ENCODE measurements around the gene FBXO28.

Gene FBXO28, protein sequence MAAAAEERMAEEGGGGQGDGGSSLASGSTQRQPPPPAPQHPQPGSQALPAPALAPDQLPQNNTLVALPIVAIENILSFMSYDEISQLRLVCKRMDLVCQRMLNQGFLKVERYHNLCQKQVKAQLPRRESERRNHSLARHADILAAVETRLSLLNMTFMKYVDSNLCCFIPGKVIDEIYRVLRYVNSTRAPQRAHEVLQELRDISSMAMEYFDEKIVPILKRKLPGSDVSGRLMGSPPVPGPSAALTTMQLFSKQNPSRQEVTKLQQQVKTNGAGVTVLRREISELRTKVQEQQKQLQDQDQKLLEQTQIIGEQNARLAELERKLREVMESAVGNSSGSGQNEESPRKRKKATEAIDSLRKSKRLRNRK

DNA sequence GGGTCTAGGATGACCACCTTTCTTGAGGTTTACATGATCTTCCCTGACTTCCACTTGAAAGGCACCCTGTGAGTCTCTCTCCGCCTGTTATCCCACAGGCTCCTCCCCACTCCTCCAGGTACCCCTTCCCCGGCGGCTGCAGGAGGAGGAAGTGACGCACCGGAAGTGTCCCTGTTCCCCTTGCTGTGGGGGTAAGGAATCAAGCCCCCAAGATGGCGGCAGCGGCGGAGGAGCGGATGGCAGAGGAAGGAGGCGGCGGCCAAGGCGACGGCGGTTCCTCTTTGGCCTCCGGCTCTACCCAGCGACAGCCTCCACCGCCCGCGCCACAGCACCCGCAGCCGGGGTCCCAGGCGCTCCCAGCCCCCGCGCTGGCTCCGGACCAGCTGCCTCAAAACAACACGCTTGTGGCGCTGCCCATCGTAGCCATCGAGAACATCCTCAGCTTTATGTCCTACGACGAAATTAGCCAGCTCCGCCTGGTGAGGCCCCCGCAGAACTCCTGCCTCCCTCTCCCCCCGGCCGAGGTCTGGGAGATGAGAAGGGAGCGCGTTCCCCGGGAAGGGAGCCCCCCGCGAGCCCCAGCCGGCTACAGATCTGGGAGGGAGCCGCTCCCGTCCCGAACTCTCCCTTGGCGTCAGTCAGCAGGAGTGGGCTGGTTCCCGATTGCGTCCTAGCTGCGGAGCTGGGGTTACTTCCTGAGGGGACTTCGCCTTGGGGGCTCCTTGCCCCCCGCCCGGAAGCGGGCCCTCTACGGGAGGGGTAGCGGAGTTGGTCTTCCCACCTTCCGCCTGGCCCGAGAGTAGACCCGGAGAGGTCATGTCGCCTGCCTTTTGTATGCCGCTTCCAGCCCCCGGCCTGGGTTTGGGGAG lies at the start of gene FBXO28:
FBXO28 (plus strand) TSS at position 194 of the 869 bp plus-strand sequence; CDS start at position 213, 19 bp downstream.
- TF ChIP-seq GATA2 (IDR thresholded peaks at IDR 0.05; ENCODE audit: low read depth, low read length) (peak; percentile 6; the same call in 1 of the 2 replicates), GATA3 (IDR thresholded peaks at IDR 0.05; ENCODE audit: low read depth, low read length) (no peak)

DNA sequence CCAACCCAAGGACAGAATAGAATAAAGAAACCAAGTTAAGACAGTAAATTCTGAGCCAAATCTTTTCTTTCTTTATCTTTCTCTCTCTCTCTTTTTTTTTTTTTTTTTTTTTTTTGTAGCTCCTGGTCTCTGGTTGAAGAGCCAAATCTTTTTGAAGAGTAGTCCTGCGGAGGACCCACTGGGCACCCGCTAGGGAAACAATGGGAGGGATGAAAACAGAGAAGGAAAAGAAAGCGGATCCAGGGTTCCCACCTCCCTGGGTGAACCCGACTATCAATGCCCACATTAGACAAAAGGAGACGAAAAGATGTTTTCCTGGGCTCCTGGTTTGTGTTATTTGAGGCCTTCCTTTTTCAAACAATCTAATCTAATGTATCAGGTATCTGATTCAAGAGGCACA lies 49.8 kb upstream of the FBXO28 start:
- TF ChIP-seq GATA3 (IDR thresholded peaks at IDR 0.05; ENCODE audit: low read depth, low read length), result no peak
- TF ChIP-seq GATA2 (IDR thresholded peaks at IDR 0.05; ENCODE audit: low read depth, low read length), result no peak

DNA sequence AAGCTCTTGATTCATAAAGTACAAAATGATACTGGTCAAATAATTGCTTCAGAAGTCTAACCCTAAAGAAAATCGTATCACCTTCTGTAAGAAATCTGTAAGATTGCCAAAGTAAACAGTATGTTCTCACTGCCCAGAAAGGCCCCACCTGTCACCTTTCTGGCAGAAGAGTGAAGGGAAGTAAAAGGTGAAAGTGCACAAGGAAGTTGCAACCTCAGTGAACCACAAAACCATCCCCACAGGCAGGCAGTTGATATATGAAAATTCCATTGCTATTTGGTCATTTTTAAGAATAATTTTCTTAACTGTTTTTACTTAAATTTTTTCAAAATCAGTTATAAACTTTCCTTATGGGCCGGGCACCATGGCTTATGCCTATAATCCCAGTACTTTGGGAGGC lies 48.5 kb upstream of the FBXO28 start:
- TF ChIP-seq GATA3 (IDR thresholded peaks at IDR 0.05; ENCODE audit: low read depth, low read length), result no peak
- TF ChIP-seq GATA2 (IDR thresholded peaks at IDR 0.05; ENCODE audit: low read depth, low read length), result no peak

DNA sequence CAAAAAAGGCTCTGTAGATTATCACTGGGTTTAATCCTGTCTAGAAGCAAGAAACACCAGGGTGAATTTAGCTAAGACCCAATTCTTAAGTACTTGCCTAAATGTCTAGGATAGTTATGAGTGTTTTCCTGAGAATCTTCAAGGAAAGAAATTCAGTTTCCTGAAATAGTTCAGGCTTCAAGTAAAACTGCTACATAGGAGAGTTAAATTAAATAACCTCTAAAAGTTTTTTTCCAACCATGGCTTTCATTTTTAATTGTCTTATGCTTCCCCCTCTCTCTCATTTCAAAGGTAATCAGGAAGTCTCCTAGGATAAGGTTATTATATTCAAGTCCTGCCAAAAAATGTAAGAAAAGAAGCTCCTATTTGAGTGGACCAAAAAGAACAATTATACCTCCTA lies 46.7 kb upstream of the FBXO28 start:
- TF ChIP-seq GATA3 (IDR thresholded peaks at IDR 0.05; ENCODE audit: low read depth, low read length), result no peak
- TF ChIP-seq GATA2 (IDR thresholded peaks at IDR 0.05; ENCODE audit: low read depth, low read length), result no peak

DNA sequence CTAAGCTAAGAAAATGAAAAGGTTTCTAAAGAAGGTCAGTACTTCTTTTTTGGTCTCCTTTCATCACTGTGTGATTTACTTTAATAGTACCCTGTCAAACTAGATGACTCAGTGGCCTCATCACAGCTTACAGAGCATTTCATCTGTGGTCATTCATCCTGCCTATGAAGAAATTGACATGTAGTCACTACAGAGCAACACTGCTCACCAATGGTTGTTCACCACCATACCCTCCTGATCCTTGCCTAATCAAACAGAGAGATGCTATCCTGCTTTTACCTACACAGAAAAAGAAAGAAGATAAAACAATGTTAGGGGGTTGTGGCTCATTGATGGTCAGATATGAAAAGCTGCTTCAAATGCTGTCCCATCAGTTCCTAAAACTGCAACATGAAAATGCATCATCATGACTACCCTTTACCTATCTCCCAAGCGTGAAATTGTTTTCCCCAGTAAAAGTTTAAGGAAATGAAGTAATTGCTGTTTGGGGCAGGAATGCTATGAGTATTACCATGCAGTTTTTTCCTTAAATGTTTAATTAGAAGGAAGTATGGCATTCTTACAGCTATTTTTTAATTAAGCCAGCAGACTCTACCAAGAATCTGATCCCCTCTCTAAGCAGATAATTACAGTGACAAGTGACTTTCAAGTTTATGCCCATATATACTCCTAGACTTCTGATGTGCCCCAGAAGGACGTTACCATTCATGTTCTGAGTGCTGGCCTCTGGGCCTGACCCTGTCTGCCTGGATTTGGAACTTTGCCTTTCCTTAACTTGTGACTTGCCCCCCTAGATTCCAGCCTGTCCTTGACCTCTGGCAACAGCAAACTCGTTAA lies 46.1 kb upstream of the FBXO28 start:
- TF ChIP-seq GATA2 (IDR thresholded peaks at IDR 0.05; ENCODE audit: low read depth, low read length) (no peak), GATA3 (IDR thresholded peaks at IDR 0.05; ENCODE audit: low read depth, low read length) (no peak)

DNA sequence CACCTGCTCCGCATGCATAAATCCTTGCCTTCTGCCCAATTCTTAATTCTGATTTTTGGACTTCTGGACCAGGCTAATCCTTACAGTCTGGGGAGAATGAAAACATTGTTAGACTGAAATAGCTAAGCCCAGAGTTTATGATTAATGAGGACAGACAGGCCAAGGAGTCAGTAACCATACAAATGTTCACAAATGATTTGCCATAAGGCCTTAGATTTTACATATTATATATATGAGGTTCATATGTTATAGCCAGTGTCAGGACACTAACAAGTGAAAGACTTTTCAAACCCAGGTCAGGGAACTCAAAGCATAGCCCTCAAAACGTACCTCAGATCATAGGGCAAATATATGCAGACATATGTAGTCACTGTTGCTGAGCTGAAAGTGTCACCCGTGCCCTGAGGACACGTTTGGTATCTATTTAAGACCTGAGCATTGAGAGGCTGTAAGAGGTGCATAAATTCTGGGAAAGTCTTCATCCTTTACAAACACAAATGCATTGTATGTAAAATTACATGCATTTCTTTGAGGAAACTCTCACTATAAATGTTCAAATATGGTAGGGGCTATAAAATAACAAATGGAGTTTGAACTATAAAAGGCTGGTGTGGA lies 45.3 kb upstream of the FBXO28 start:
- TF ChIP-seq GATA3 (IDR thresholded peaks at IDR 0.05; ENCODE audit: low read depth, low read length) (no peak), GATA2 (IDR thresholded peaks at IDR 0.05; ENCODE audit: low read depth, low read length) (no peak)

DNA sequence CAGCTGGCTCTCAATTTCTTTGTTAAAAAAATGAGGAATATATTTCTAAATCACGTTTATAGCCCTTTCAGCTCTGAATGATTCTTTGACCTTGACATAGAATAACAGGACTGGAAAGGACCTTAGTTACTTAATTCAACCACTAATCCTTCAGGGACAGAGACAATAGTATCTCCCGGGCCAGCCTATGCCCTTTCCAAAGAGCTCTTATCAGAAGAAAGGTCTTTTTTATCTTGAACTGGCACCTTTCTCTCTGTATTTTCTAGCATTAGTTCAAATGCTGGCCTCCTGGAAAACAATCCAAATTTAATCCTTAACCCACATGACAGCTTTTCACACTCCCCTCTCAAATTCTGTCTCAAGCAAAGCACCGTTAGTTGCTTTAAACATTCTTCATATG lies 44.8 kb upstream of the FBXO28 start:
- TF ChIP-seq GATA3 (IDR thresholded peaks at IDR 0.05; ENCODE audit: low read depth, low read length) (no peak), GATA2 (IDR thresholded peaks at IDR 0.05; ENCODE audit: low read depth, low read length) (no peak)

DNA sequence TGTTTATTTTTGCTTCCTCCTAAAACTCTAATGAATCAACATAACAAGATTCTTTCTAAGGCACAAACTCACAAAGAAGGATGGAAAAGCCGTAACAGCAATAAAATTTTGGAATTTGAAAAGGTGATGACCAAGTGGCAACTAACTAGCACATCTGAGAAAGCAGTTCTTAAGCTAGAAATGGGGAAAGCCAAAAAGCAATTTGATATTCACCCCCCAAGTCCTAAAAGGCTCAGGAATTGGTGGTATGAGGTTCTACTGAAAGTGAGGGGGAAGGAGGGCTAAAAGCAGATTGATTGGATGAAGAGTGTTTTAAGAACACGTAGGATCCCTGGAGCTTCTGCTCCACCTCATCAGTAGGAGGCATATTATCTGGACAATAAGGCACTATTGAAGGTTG lies 43.4 kb upstream of the FBXO28 start:
- TF ChIP-seq GATA2 (IDR thresholded peaks at IDR 0.05; ENCODE audit: low read depth, low read length) (no peak), GATA3 (IDR thresholded peaks at IDR 0.05; ENCODE audit: low read depth, low read length) (no peak)

DNA sequence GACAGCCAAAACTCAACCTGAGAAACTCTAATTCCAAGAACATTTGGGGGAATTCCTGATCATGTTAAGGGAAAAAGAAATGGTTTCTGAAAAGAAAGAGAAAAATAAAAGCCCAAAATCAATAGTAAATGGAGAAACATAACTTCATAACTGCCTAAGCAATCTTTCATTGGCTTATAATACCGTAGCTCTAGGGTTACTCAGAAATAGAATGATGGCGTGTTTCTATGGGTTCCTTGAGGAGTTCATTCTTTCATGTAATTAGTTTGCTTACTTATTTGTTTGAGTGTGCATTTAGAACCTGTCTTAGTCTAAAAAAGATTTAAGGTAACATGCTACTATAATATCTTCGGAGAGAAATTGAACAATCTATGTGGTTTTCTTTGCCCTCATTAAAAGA lies 37.5 kb upstream of the FBXO28 start:
- TF ChIP-seq GATA2 (IDR thresholded peaks at IDR 0.05; ENCODE audit: low read depth, low read length) (no peak), GATA3 (IDR thresholded peaks at IDR 0.05; ENCODE audit: low read depth, low read length) (no peak)

DNA sequence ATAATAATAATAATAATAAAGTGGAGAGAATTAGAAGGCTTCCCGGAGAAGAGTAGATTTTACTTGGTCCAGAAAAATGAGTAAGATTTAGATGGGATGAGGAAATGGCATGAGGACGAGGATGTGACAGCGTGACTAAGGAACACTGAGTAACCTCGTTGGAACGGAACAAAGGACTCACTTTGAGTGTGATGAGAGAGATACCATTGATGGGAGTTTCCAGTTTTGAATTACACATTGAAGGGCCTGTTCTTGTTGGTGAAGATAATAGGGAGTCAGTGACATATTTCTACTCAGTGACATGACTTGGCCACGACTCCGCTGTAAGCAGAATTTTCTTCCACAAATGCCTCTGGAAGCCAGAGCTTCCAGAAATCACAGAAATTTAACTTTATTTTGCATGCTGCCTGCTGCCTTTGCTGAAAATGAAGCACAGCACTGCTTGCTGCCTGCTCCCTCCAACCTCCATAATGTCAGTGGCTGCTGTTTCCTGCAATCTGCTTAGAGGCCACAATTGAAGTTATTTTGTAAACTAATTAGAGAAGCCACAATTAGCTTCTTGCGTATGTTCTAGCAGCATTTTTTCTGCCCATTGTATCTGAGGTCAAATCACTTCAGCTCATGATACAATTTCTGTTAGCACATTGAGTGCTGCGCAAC lies 33.7 kb upstream of the FBXO28 start:
- TF ChIP-seq GATA2 (IDR thresholded peaks at IDR 0.05; ENCODE audit: low read depth, low read length) (no peak), GATA3 (IDR thresholded peaks at IDR 0.05; ENCODE audit: low read depth, low read length) (no peak)

DNA sequence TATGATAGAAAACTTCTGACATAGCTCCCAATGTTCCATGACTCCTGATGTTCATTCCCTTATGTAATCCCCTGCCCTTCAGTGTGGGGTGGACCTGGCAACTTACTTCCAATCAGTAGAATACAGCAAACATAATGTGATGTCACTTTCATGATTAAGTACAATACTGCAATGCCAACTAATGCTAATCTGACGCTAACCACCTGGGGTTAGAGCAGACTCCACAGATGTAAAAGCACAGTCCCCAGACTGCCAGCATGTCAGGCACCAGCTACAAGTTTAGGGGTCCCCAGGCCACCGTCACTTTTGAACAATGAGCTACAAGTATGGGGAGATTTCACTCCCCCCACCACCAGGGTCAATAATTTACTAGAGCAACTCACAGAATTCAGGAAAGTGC lies 32.3 kb upstream of the FBXO28 start:
- TF ChIP-seq GATA2 (IDR thresholded peaks at IDR 0.05; ENCODE audit: low read depth, low read length) (peak; percentile 78), GATA3 (IDR thresholded peaks at IDR 0.05; ENCODE audit: low read depth, low read length) (no peak)

DNA sequence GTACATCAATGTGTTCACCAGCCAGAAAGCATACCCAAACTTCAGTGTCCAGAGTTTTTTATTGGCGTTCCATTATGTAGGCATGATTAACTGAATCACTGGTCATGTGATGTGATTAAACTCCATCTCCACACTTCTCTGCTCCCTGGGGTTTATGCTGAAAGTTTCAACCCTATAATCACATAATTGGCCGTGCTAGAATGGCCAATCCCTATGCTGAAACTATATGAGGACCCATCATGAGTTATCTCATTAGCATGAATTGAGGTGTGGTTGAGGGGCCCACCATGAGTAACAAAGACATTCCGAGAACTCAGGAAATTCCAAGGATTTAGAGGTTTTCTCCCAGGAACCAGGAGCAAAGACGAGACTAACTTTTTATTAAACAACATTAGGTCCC lies 31.8 kb upstream of the FBXO28 start:
- TF ChIP-seq GATA3 (IDR thresholded peaks at IDR 0.05; ENCODE audit: low read depth, low read length) (no peak), GATA2 (IDR thresholded peaks at IDR 0.05; ENCODE audit: low read depth, low read length) (no peak)

DNA sequence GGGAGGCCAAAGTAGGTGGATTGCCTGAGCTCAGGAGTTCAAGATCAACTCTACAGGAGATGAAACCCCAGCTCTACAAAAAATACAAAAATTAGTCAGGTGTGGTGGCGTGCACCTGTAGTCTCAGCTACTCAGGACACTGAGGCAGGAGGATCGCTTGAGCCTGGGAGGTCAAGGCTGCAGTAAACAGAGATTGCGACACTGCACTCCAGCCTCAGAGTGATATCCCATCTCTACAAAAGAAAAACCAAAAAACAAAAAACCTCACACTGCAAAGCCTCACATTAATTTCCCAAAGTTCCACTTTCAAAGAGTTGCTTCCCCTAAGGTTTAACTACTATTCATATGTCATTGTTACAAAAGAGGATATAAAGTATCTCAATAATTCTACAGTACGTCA lies 29.0 kb upstream of the FBXO28 start:
- TF ChIP-seq GATA3 (IDR thresholded peaks at IDR 0.05; ENCODE audit: low read depth, low read length) (no peak), GATA2 (IDR thresholded peaks at IDR 0.05; ENCODE audit: low read depth, low read length) (no peak)

Data from SH-SY5Y (cell line).